Brain pericyte (primary cell): ENCODE results near the gene APBA3.

Source experiments
- DNase-seq: peaks from one replicate; pipeline ENCODE4 v3.0.0-alpha.2; 2012; ENCODE audit warnings: low read depth, low spot score

The APBA3 gene

GRCh38 chr19:3785938-3786824 is 24.7 kb upstream of the APBA3 start, which contains the start of gene MATK:
Gene MATK (minus strand): TSS chr19:3786381. CDS start chr19:3785135, 1,246 bp downstream.
- DNase-seq = no peak

- no peak for DNase-seq
Observed at GRCh38 chr19:3785451-3785937, 24.0 kb upstream of the APBA3 start.

- no peak for DNase-seq
Observed at GRCh38 chr19:3784607-3785450, 23.3 kb upstream of the APBA3 start.

GRCh38 chr19:3783660-3784584 is 22.4 kb upstream of the APBA3 start:
- DNase-seq = no peak

- no peak for DNase-seq
Observed at GRCh38 chr19:3782903-3783302, 21.4 kb upstream of the APBA3 start.

GRCh38 chr19:3782330-3782729 is 20.8 kb upstream of the APBA3 start:
- DNase-seq = no peak

GRCh38 chr19:3781603-3782002 is 20.1 kb upstream of the APBA3 start:
- no peak for DNase-seq

- DNase-seq = no peak
Observed at GRCh38 chr19:3780786-3781304, 19.4 kb upstream of the APBA3 start.

GRCh38 chr19:3778899-3779723 is 17.6 kb upstream of the APBA3 start:
- DNase-seq = no peak

GRCh38 chr19:3778104-3778867 is 16.8 kb upstream of the APBA3 start:
- no peak for DNase-seq

GRCh38 chr19:3776479-3777040 is 15.1 kb upstream of the APBA3 start:
- DNase-seq = no peak

GRCh38 chr19:3775831-3776230 is 14.3 kb upstream of the APBA3 start:
- DNase-seq = no peak

GRCh38 chr19:3775374-3775711 is 13.9 kb upstream of the APBA3 start:
- no peak for DNase-seq

GRCh38 chr19:3774621-3775373 is 13.3 kb upstream of the APBA3 start:
- no peak for DNase-seq

- no peak for DNase-seq
Observed at GRCh38 chr19:3773814-3774515, 12.5 kb upstream of the APBA3 start.

- no peak for DNase-seq
Observed at GRCh38 chr19:3771906-3772455, 10.5 kb upstream of the APBA3 start, which contains the start of gene RAX2. Gene RAX2 (minus strand): TSS chr19:3772228. CDS start chr19:3771742, 486 bp downstream.
